AG09309 (cell line): ENCODE measurements around the gene SLC16A8.

ENCODE experiments used
- DNase-seq: peaks from one replicate; pipeline ENCODE4 v3.0.0-alpha.2; 2010; ENCODE audit warnings: low read depth
- H3K4me3 ChIP-seq: 2 replicates; pipeline ENCODE4 v1.5.1; 2011; ENCODE audit warnings: mild to moderate bottlenecking, low read depth, low read length, moderate library complexity; ENCODE audit not compliant: control insufficient read depth
- TF ChIP-seq, protein P1 (sequence below): IDR thresholded peaks from 2 replicates; pipeline ENCODE4 v1.5.1; 2011; ENCODE audit warnings: mild to moderate bottlenecking, low read depth, low read length, inconsistent platforms; ENCODE audit not compliant: insufficient read depth, control insufficient read depth; ENCODE audit errors: missing control alignments

SLC16A8 gene

DNA sequence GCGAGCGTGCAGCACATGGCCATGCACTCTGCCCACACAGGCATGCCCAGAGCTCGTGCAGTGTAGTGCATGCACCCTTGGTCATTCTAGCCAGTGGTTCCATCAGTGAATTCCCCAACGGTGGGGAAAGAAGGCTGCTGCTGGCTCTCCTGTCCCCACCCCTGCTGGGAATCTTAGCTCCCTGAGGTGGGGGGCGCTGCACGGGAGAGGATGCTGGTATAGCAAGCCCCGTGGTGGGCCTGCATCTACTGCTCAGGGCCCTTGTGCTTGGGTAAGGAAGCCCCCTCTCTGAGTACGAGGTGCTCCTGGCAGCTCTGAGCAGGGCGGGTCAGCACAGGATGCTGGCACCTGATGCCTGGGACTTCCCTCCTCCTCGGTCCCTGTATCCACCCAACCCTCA is 45.0 kb upstream of the SLC16A8 start:
- no peak overlapping the region for H3K4me3 ChIP-seq
- TF ChIP-seq, protein P1, sequence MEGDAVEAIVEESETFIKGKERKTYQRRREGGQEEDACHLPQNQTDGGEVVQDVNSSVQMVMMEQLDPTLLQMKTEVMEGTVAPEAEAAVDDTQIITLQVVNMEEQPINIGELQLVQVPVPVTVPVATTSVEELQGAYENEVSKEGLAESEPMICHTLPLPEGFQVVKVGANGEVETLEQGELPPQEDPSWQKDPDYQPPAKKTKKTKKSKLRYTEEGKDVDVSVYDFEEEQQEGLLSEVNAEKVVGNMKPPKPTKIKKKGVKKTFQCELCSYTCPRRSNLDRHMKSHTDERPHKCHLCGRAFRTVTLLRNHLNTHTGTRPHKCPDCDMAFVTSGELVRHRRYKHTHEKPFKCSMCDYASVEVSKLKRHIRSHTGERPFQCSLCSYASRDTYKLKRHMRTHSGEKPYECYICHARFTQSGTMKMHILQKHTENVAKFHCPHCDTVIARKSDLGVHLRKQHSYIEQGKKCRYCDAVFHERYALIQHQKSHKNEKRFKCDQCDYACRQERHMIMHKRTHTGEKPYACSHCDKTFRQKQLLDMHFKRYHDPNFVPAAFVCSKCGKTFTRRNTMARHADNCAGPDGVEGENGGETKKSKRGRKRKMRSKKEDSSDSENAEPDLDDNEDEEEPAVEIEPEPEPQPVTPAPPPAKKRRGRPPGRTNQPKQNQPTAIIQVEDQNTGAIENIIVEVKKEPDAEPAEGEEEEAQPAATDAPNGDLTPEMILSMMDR: no peak
- DNase-seq: no peak

DNA sequence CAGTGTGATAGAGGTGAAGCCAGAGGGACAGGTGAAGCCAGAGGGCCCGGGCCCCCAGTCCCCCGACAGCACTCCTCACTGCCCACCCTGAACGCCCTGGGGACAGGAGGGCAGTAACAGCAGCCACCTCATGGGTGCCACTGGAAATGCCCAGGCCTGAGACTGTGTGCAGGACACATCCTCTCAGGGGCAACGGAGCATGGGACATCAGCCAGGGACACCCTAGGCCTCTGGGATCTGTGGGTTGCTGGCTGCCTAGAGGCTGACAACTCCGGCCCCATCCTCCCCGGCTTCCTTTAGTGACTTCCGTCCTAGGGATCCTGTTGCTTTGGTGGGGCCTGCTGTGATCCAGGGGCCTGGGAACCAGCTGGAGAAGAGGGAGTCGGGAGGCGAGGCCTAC is 43.9 kb upstream of the SLC16A8 start:
- no peak overlapping the region for H3K4me3 ChIP-seq
- TF ChIP-seq, protein P1: no peak
- no peak for DNase-seq

DNA sequence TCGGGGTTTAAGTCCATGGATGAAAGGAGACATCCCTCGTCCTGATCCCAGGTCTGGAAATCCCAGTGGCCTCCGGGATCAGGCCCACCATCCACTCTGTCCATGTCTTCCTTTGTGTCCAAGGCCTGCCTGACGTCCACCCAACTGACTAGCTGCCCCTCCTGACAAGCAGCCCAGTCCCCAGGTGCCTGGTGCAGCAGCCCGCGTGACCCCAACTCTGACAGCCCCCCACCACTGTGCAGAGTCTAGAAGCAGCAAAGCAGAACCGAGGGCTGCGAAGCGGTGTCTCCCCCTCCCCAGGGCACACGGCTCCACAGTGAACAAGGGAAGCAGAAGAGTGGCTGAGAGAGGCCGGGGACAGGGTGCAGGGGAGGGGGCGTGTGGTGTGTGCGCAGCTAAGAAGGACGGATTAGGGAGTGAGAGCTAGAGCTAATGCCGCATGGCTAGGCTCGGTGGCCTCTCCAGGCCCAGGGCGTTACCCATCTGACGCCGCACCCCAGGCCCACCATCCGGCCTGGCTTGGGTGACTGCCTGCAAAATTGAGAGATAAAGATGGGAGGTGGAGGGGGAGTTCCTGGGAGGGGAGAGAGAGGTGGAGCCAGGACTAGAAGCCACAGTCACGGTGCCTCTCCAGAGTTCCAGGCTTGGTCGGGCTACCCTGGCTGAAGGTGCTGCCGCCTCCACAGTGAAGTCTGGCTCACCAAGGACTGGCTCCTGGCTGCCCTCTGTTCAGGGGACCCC is 43.1 kb upstream of the SLC16A8 start:
- H3K4me3 ChIP-seq: no peak overlapping the region
- TF ChIP-seq, protein P1: no peak

DNA sequence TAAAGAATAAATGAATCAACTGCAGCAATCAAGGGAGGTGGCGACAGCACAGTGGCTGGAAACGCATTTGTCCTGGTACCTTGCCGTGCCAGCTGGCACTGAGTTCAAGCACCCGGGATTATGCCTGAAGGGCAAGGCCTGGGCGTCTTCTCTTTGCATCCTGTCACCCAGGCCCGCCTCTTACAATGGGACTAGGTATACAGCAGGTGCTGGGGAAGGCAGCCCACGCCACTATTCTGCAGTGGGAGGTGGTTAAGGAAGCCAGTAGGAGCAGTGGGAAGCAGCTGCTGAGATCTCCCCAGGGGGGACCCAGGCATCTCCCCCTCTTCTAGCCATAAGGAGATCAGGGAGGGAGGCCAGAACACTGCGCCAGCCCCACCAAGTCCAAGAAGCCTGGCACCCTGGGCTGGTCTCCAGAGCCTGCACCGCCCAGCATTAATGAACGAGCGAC is 41.8 kb upstream of the SLC16A8 start:
- no peak for DNase-seq
- no peak overlapping the region for H3K4me3 ChIP-seq
- TF ChIP-seq, protein P1: no peak

More for the DNA sequence above, 43.1 kb upstream of the SLC16A8 start:
- no peak for DNase-seq

DNA sequence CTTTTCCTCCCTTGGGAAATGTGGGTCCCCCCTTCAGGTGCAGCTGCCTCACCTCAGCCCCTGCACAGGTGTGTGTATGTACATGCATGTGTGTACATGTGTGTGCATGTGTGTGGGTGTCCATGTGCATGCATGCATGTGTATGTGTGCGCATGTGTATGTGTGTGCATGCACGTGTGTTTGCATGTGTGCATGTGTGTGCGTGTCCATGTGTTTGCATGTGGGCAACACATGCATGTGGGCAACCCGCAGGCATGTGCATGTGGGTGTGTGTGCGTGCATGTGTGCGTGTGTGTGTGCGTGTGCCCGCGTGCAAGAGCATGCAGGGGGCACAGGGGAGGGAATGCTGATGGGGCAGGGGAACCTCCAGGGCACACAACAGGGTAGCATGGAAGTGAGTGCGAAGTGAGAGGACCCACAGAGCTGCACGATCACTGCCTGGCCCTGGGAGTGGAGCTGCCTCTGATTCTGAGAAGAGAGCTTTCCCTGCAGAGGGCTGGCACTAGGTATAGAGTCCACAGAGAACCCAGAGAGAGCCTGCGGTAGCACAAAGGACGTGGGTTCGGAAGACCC is 41.1 kb upstream of the SLC16A8 start:
- no peak overlapping the region for H3K4me3 ChIP-seq
- DNase-seq: no peak
- TF ChIP-seq, protein P1: no peak

DNA sequence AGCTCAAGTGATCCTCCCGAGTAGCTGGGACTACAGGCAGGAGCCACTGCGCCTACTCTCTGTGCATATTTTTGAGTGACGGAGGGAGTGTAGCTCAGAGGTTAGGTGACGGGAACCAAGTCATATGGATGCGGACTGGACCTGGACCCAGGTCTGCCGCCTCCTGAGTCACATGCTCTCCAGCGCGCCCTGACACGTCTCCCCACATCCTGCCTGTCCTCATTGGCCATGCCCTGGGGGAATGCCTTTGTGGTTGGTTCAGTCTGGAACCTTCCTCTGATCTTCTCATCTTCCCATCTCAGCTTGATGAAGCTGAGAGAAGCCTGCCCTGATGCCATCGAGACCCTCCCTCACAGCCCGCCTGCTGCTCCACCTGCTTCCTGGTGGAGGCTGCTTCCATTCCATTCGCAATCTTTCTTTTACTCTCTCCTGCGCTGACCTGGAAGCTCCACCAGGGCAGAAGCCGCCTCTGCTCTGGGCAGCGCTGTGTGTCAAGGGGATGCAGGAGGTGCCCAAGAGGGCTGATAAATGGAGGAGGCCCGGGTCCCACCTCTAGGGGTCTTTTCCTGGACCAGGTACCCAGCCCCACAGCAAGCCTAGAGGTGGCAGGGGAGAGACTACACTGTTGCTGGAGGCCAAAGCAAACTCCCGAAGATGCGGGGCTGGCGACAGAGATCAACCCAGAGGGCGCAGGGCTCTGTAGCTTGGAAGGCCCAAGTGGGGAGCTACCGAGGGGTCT is 40.4 kb upstream of the SLC16A8 start:
- no peak overlapping the region for H3K4me3 ChIP-seq
- no peak for DNase-seq
- TF ChIP-seq, protein P1: no peak
